ENCODE data around the gene LIN7C. TPM values are rescaled to one million over a fixed set of nuclear protein-coding genes. Genes with fewer than 3 reads are reported as not detected.
A peak's percentile ranks its signal among the peaks of the same experiment; 100 is the strongest.

LIN7C gene
- total and polyA plus RNA-seq, 2 of the 8 experiments (the other 6 are each of a cell fraction or from before 2014, with no cell fraction given), result 10.5 to 42.7 TPM

DNA sequence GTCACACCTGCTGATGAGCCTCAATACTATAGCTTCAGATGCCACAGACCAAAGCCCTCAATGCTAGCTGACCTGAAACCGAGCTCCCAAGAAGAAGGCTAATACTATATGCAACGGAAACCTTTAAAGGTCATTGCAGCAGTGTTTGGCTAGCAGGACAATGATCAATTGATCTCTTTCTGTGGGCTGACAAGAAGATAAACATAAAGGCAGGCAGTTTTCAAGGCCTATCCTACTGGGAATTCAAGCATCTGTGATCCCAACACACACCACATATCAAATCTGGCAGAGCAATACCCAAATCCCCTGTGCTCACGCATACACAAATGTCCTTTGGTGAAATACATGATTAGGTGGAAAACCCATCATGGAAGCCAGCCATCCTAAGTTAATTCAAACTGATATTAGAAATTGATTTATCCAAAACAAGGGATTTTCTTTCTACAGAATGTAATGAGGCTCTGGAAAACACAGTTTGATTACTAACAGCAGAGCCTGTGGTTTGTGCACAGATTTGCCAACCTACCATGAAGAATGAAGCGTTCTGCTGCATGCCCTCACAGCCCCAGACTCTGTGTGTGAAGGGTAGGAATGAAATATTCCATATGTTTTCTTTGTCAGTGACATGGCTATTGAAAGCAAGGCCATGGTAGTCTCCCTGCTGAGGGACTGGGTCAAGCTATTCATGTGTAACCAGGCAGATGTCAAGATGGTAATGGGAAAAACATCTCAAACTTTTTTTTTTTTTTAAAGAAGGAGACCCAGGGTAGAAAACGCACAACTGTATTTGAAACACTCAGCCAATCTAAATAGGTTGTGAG lies 46.2 kb downstream of the LIN7C start:
- H4K8ac ChIP-seq (ENCODE audit: extremely low read depth, insufficient read depth, low read length), result no peak overlapping the region
- H2BK20ac ChIP-seq (ENCODE audit: low read length), result no peak overlapping the region
- no peak overlapping the region; a peak in 1 of 7 replicates for H3K9ac ChIP-seq (replicated peaks in 1 of 4; ENCODE audit: extremely low read depth in 1 of 4, low read depth in 3 of 4, low read length in 3 of 4)
- 78% methylated on average over 5 of the region's 5 CpGs; no CpG with 5 or more reads in 1 of the 2 experiments for WGBS, 2 experiments (ENCODE audit: extremely low coverage in 1 of 2, insufficient coverage in 1 of 2, insufficient read length in 1 of 2, insufficient replicate concordance in 2 of 2, low coverage in 1 of 2, low lambda C conversion rate in 2 of 2, missing lambda C conversion rate in 1 of 2)
- TF ChIP-seq GTF2F1 (IDR thresholded peaks at IDR 0.05; ENCODE audit: borderline replicate concordance, low read depth, low read length) (no peak), NRF1 (IDR thresholded peaks at IDR 0.05; ENCODE audit: low read depth, low read length) (no peak), CHD1 (IDR thresholded peaks at IDR 0.05; ENCODE audit: low read depth, low read length) (no peak), PHF8 (conservative IDR thresholded peaks at IDR 0.05; ENCODE audit: low read depth, low read length) (no peak), RAD21 (IDR thresholded peaks at IDR 0.05 in 1 of 2, conservative IDR thresholded peaks at IDR 0.05 in 1 of 2; ENCODE audit: low read depth in 2 of 2, low read length in 2 of 2) (no peak), SUZ12 (IDR thresholded peaks at IDR 0.05; ENCODE audit: low read length) (no peak), RBBP5 (IDR thresholded peaks at IDR 0.05; ENCODE audit: borderline replicate concordance, low read depth, low read length) (no peak), SP1 (IDR thresholded peaks at IDR 0.05; ENCODE audit: low read depth, low read length) (no peak), JUND (IDR thresholded peaks at IDR 0.05; ENCODE audit: low read length) (no peak), TAF7 (optimal IDR thresholded peaks at IDR 0.05; ENCODE audit: borderline replicate concordance, low read depth, low read length) (no peak), RFX5 (IDR thresholded peaks at IDR 0.05; ENCODE audit: borderline replicate concordance, low read depth, low read length) (no peak)
- DNase-seq (ENCODE audit: low read depth in 1 of 2, low spot score in 2 of 2) (no peak), FAIRE-seq (no peak)
- H3K56ac ChIP-seq (replicated peaks; ENCODE audit: insufficient read length, low read depth, low read length), result no peak overlapping the region
- no peaks in the 10 kb centered on the region for H3K9me3 ChIP-seq (ENCODE audit: insufficient read depth in 2 of 2, low read depth in 1 of 2, low read length in 1 of 2)
- H2BK12ac ChIP-seq (ENCODE audit: low read depth, low read length), result 0 out of 2 replicates have a peak overlapping the region, but pooled peaks have one; percentile 2
- H2AFZ ChIP-seq (ENCODE audit: low read length), result no peak overlapping the region
- ChIA-PET CTCF (ENCODE audit: partially characterized antibody) (interaction anchor here (0.6 to 1.5 kb wide), 4 partner anchors 17 to 1538 kb away, joined by 3 to 5 read pairs (median 3); no protein-coding TSS in a partner anchor), POLR2A (ENCODE audit: partially characterized antibody) (interaction anchor here (0.6 to 1.1 kb wide), 4 partner anchors 10 to 182 kb away, joined by 3 to 6 read pairs (median 4); no protein-coding TSS in a partner anchor)
- H4K91ac ChIP-seq (replicated peaks; ENCODE audit: insufficient read length, low read length), result no peak overlapping the region
- H4K5ac ChIP-seq (ENCODE audit: insufficient read length, low read depth, low read length), result no peak overlapping the region
- no peak overlapping the region for H3K18ac ChIP-seq (ENCODE audit: extremely low read depth, low read length)
- no peak overlapping the region for H3K4ac ChIP-seq (replicated peaks; ENCODE audit: insufficient read length, low read depth, low read length)
- H3K23me2 ChIP-seq (ENCODE audit: low read depth, low read length), result no peaks in the 10 kb centered on the region
- H4K20me1 ChIP-seq (replicated peaks in 1 of 2; ENCODE audit: control insufficient read depth in 1 of 2, insufficient read depth in 2 of 2, low read length in 2 of 2), result peaks cover 2 to 7% of the 10 kb centered on the region in 2 experiments
- no peak overlapping the region for H2BK5ac ChIP-seq (ENCODE audit: low read depth, low read length)
- H3K79me2 ChIP-seq (ENCODE audit: control insufficient read depth in 1 of 2, insufficient read depth in 2 of 2, low read length in 2 of 2), result peaks cover 48 to 100% of the 10 kb centered on the region in 2 experiments
- H2AK5ac ChIP-seq (ENCODE audit: low read depth, low read length), result no peak overlapping the region
- H3K27ac ChIP-seq (ENCODE audit: low read depth, low read length), result no peak overlapping the region
- H2BK120ac ChIP-seq (replicated peaks; ENCODE audit: low read depth, low read length), result no peak overlapping the region
- peaks cover 0 to 3% (median 1%) of the 10 kb centered on the region in 4 experiments; a peak in 1 of 8 replicates for H3K36me3 ChIP-seq (ENCODE audit: control insufficient read depth in 2 of 4, insufficient read depth in 4 of 4, low read length in 3 of 4)
- H3K23ac ChIP-seq (ENCODE audit: insufficient read length), result no peak overlapping the region
- peak overlapping the region in 1 of 4 experiments; percentile 16; a peak in 1 of 8 replicates for H3K4me3 ChIP-seq (ENCODE audit: extremely low read depth in 1 of 4, insufficient read depth in 2 of 4, low read depth in 3 of 4, low read length in 4 of 4)
- no peak overlapping the region for H3K14ac ChIP-seq (ENCODE audit: insufficient read length)
- H3K4me1 ChIP-seq (replicated peaks in 1 of 4; ENCODE audit: control insufficient read depth in 3 of 4, insufficient read depth in 4 of 4, low read length in 3 of 4), result peaks cover 0 to 21% (median 13%) of the 10 kb centered on the region in 4 experiments; a peak in 6 of 7 replicates
- H3K27me3 ChIP-seq (replicated peaks in 1 of 4; ENCODE audit: control insufficient read depth in 3 of 4, extremely low read depth in 1 of 4, insufficient read depth in 3 of 4, low read length in 3 of 4), result no peaks in the 10 kb centered on the region
- H3K4me2 ChIP-seq (ENCODE audit: insufficient read depth in 1 of 2, low read depth in 2 of 2, low read length in 2 of 2), result peak overlapping the region; percentile 12 to 13; a peak in 3 of 4 replicates
- peaks cover 7% of the 10 kb centered on the region; the same call in 1 of the 2 replicates for H3K79me1 ChIP-seq (ENCODE audit: low read depth, low read length)
- no peak overlapping the region for H2BK15ac ChIP-seq (ENCODE audit: low read length)
